IMR-90 (cell line): ENCODE data around the gene METTL22. TPM values are rescaled to one million over a fixed set of nuclear protein-coding genes. Genes with fewer than 3 reads are reported as not detected.

ENCODE experiments used
- ATAC-seq: fragments of 200-7000 bp; cut with Tn5 transposase; 2 replicates; pipeline ENCODE4 v1.9.1; 2020; ENCODE audit warnings: low read depth, mild to moderate bottlenecking, moderate library complexity
- BruUV-seq: library from RNA; stranded (reverse); fragments of 400-500 nt; replicated peaks from 2 replicates; lab custom pipeline; 2021; lab: Mats Ljungman, UMichigan
- CTCF ChIA-PET: fragments of 300-600 bp; formaldehyde crosslinking; extraction: SDS; loops from one replicate; lab custom pipeline; 2021; ENCODE audit warnings: antibody characterized with exemption; lab: Yijun Ruan, JAX
- POLR2A ChIA-PET: fragments of 300-600 bp; sonication (Branson Sonifier 250); formaldehyde crosslinking; loops from one replicate; lab custom pipeline; 2022; ENCODE audit warnings: antibody characterized with exemption; ENCODE audit not compliant: unreplicated experiment; lab: Charles Lee
- DNase-seq: peaks from one replicate; pipeline ENCODE4 v3.0.0; 2013
- H2AFZ ChIP-seq: replicated peaks from 2 replicates; pipeline ENCODE3; 2013; ENCODE audit warnings: low read length, mild to moderate bottlenecking; ENCODE audit not compliant: poor library complexity
- H2AK5ac ChIP-seq: 2 replicates; pipeline ENCODE4 v1.6.1; 2013; ENCODE audit warnings: low read depth, low read length, inconsistent platforms
- H2AK9ac ChIP-seq: replicated peaks from 2 replicates; pipeline ENCODE3; 2013; ENCODE audit warnings: mild to moderate bottlenecking, low read depth, low read length, moderate library complexity; ENCODE audit not compliant: poor library complexity
- H2BK120ac ChIP-seq: 2 replicates; pipeline ENCODE4 v1.6.1; 2013; ENCODE audit warnings: low read depth, low read length, inconsistent platforms
- H2BK15ac ChIP-seq: 3 replicates; pipeline ENCODE4 v1.6.1; 2013; ENCODE audit warnings: low read depth, low read length, inconsistent platforms
- H2BK20ac ChIP-seq: 2 replicates; pipeline ENCODE4 v1.6.1; 2013; ENCODE audit warnings: low read depth, mild to moderate bottlenecking, inconsistent platforms, low read length, moderate library complexity
- H2BK5ac ChIP-seq: 2 replicates; pipeline ENCODE4 v1.6.1; 2013; ENCODE audit warnings: mild to moderate bottlenecking, low read depth, low read length, inconsistent platforms; ENCODE audit not compliant: poor library complexity, severe bottlenecking
- H3K14ac ChIP-seq: replicated peaks from 2 replicates; pipeline ENCODE4 v1.6.1; 2013; ENCODE audit warnings: low read depth, low read length, inconsistent platforms
- H3K18ac ChIP-seq: 2 replicates; pipeline ENCODE4 v1.6.1; 2013; ENCODE audit warnings: low read depth, low read length, control low read depth
- H3K23ac ChIP-seq: 2 replicates; pipeline ENCODE4 v1.6.1; 2013; ENCODE audit warnings: low read depth, low read length, inconsistent platforms
- H3K27ac ChIP-seq: 2 replicates; pipeline ENCODE4 v1.5.1; 2013; ENCODE audit warnings: mild to moderate bottlenecking, control low read depth, low read length; ENCODE audit not compliant: insufficient read depth
- H3K27me3 ChIP-seq: 2 replicates; pipeline ENCODE4 v1.6.1; 2013; ENCODE audit warnings: low read length; ENCODE audit not compliant: control insufficient read depth, insufficient read depth
- H3K36me3 ChIP-seq: 2 replicates; pipeline ENCODE4 v1.6.1; 2013; ENCODE audit warnings: low read length, mixed read lengths; ENCODE audit not compliant: control insufficient read depth, insufficient read depth
- H3K4ac ChIP-seq: 2 replicates; pipeline ENCODE4 v1.6.1; 2013; ENCODE audit warnings: low read depth, low read length, inconsistent platforms
- H3K4me1 ChIP-seq: 2 replicates; pipeline ENCODE4 v1.6.1; 2013; ENCODE audit warnings: low read length, mixed read lengths; ENCODE audit not compliant: control insufficient read depth, insufficient read depth
- H3K4me2 ChIP-seq: 2 replicates; pipeline ENCODE4 v1.6.1; 2013; ENCODE audit warnings: low read depth, mild to moderate bottlenecking, control low read depth, low read length, moderate library complexity
- H3K4me3 ChIP-seq: 2 replicates; pipeline ENCODE4 v1.5.1; 2013; ENCODE audit warnings: low read depth, mild to moderate bottlenecking, control low read depth, low read length, moderate library complexity; ENCODE audit not compliant: insufficient read depth
- H3K56ac ChIP-seq: 2 replicates; pipeline ENCODE4 v1.6.1; 2013; ENCODE audit warnings: low read length, inconsistent platforms; ENCODE audit not compliant: insufficient read depth; ENCODE audit errors: extremely low read depth
- H3K79me1 ChIP-seq, 2 experiments: 2 replicates each; pipeline ENCODE4 v1.6.1; 2013; ENCODE audit warnings: low read length in 2 of 2, inconsistent platforms in 1 of 2, low read depth in 1 of 2
- H3K9ac ChIP-seq: 2 replicates; pipeline ENCODE4 v1.6.1; 2013; ENCODE audit warnings: low read depth, low read length, control low read depth
- H3K9me1 ChIP-seq: 2 replicates; pipeline ENCODE4 v1.6.1; 2013; ENCODE audit warnings: low read length, inconsistent platforms; ENCODE audit not compliant: insufficient read depth
- H3K9me3 ChIP-seq: 2 replicates; pipeline ENCODE4 v1.6.1; 2013; ENCODE audit warnings: low read length; ENCODE audit not compliant: control insufficient read depth, insufficient read depth
- H4K20me1 ChIP-seq: 2 replicates; pipeline ENCODE4 v1.6.1; 2013; ENCODE audit warnings: low read length, inconsistent platforms; ENCODE audit not compliant: insufficient read depth
- H4K5ac ChIP-seq: 2 replicates; pipeline ENCODE4 v1.6.1; 2013; ENCODE audit warnings: mild to moderate bottlenecking, low read depth, low read length, control low read depth
- H4K8ac ChIP-seq, 2 experiments: 2 replicates each; pipeline ENCODE4 v1.6.1; 2013; ENCODE audit warnings: low read depth in 2 of 2, low read length in 2 of 2, control low read depth in 1 of 2, inconsistent platforms in 1 of 2
- H4K91ac ChIP-seq: 2 replicates; pipeline ENCODE4 v1.6.1; 2013; ENCODE audit warnings: low read depth, low read length, inconsistent platforms; ENCODE audit not compliant: insufficient read depth
- MAZ ChIP-seq: IDR thresholded peaks from 2 replicates; pipeline ENCODE4 v1.6.1; 2012; ENCODE audit warnings: low read depth, mild to moderate bottlenecking, low read length, improper control_type of control experiment, moderate library complexity, borderline replicate concordance
- NFE2L2 ChIP-seq: fragments of 150-350 bp; IDR thresholded peaks from 2 replicates; pipeline ENCODE4 v1.6.1; 2016; ENCODE audit warnings: low read depth, mild to moderate bottlenecking, low read length
- RAD21 ChIP-seq: IDR thresholded peaks from 2 replicates; pipeline ENCODE4 v1.6.1; 2012; ENCODE audit warnings: low read length, improper control_type of control experiment
- SMC3 ChIP-seq: fragments of 150-350 bp; IDR thresholded peaks from 2 replicates; pipeline ENCODE4 v1.6.1; 2016; ENCODE audit warnings: low read depth, mild to moderate bottlenecking, antibody characterized with exemption, low read length, moderate library complexity
- WGBS, 2 experiments: methylation state at CpG; one replicate each; pipeline versions ENCODE4 v1.1.5 to v1.1.7; 2013; ENCODE audit warnings: missing lambda C conversion rate in 2 of 2; ENCODE audit not compliant: insufficient read length in 1 of 2; ENCODE audit errors: extremely low coverage in 2 of 2; 5-methylcytosine and 5-hydroxymethylcytosine counted together
- dilution Hi-C: fragments of 300-500 bp; cut with HindIII; formaldehyde crosslinking; loops from one replicate; pipeline ENCODE4 v1.14.3; 2018; ENCODE audit warnings: low sequenced_read_pairs; ENCODE audit not compliant: unreplicated experiment
- in situ Hi-C: fragments of 300-500 bp; cut with MboI; formaldehyde crosslinking; loops from 3 replicates; pipeline ENCODE4 v1.14.3; 2019; ENCODE audit warnings: low sequenced_read_pairs, inconsistent platforms, mixed read lengths
- intact Hi-C: fragments of 100-400 bp; cut with micrococcal nuclease; formaldehyde crosslinking; loops from 2 replicates; pipeline ENCODE4 v1.10.0; 2022
- polyA plus RNA-seq, 3 experiments: library from polyadenylated mRNA; depleted of rRNA; stranded (reverse); fragments of >200 nt; gene quantifications; 2 replicates each; pipeline ENCODE4 v1.2.3, GENCODE V29; 2012; ENCODE audit warnings: low replicate concordance in 1 of 3
- total RNA-seq: library from RNA; depleted of rRNA; stranded (reverse); fragments of >200 nt; gene quantifications from 2 replicates; pipeline ENCODE4 v1.2.3, GENCODE V29; 2012
- TF ChIP-seq, protein P1 (sequence below): conservative IDR thresholded peaks from 2 replicates; pipeline ENCODE4 v1.5.1; 2012; ENCODE audit warnings: mild to moderate bottlenecking, low read depth, low read length, improper control_type of control experiment
- TF ChIP-seq, protein P2 (sequence below): fragments of 150-350 bp; IDR thresholded peaks from 2 replicates; pipeline ENCODE4 v1.6.1; 2016; ENCODE audit warnings: low read depth, mild to moderate bottlenecking, low read length, moderate library complexity, borderline replicate concordance
- TF ChIP-seq, protein P3 (sequence below): fragments of 150-350 bp; IDR thresholded peaks from 2 replicates; pipeline ENCODE4 v1.6.1; 2017; ENCODE audit warnings: mild to moderate bottlenecking, antibody characterized with exemption, low read length, low read depth

METTL22 gene
- total and polyA plus RNA-seq, 2 of the 4 experiments (the other 2 are of a cell fraction), result 27.2 to 51.2 TPM

DNA sequence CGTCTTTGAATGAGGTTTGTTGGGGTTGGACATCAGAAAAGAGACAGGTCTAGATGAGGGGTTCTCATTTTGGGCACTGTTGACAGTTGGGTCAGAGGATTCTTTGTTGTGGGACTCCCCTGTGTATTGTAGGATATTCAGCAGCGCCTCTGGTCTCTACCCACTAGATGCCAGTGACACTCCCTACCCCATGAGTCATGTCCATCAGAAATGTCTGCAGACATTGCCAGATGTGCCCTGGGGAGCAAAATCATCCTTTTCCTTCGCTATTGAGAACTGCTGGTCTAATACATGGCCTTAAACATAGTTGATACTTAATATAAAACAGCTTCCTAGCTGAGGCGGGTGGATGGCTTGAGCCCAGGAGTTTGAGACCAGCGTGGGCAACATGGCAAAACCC lies 56.0 kb downstream of the METTL22 start:
- DNase-seq (no peak), ATAC-seq (no peak)
- H2AK5ac ChIP-seq, result no peak overlapping the region
- no peak overlapping the region for H2BK5ac ChIP-seq
- no peak overlapping the region for H2BK15ac ChIP-seq
- no peaks in the 10 kb centered on the region for H3K27me3 ChIP-seq
- no peak overlapping the region for H3K18ac ChIP-seq
- H3K27ac ChIP-seq, result no peak overlapping the region
- H3K9me1 ChIP-seq, result no peaks in the 10 kb centered on the region; the same call in 1 of the 2 replicates
- H2AFZ ChIP-seq, result no peak overlapping the region
- no peaks in the 10 kb centered on the region for H3K79me1 ChIP-seq
- TF ChIP-seq, protein P1, sequence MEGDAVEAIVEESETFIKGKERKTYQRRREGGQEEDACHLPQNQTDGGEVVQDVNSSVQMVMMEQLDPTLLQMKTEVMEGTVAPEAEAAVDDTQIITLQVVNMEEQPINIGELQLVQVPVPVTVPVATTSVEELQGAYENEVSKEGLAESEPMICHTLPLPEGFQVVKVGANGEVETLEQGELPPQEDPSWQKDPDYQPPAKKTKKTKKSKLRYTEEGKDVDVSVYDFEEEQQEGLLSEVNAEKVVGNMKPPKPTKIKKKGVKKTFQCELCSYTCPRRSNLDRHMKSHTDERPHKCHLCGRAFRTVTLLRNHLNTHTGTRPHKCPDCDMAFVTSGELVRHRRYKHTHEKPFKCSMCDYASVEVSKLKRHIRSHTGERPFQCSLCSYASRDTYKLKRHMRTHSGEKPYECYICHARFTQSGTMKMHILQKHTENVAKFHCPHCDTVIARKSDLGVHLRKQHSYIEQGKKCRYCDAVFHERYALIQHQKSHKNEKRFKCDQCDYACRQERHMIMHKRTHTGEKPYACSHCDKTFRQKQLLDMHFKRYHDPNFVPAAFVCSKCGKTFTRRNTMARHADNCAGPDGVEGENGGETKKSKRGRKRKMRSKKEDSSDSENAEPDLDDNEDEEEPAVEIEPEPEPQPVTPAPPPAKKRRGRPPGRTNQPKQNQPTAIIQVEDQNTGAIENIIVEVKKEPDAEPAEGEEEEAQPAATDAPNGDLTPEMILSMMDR, result no peak
- TF ChIP-seq SMC3 (no peak), MAZ (no peak), RAD21 (no peak), NFE2L2 (no peak)
- TF ChIP-seq, protein P2, sequence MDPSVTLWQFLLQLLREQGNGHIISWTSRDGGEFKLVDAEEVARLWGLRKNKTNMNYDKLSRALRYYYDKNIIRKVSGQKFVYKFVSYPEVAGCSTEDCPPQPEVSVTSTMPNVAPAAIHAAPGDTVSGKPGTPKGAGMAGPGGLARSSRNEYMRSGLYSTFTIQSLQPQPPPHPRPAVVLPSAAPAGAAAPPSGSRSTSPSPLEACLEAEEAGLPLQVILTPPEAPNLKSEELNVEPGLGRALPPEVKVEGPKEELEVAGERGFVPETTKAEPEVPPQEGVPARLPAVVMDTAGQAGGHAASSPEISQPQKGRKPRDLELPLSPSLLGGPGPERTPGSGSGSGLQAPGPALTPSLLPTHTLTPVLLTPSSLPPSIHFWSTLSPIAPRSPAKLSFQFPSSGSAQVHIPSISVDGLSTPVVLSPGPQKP, result no peak
- TF ChIP-seq, protein P3, sequence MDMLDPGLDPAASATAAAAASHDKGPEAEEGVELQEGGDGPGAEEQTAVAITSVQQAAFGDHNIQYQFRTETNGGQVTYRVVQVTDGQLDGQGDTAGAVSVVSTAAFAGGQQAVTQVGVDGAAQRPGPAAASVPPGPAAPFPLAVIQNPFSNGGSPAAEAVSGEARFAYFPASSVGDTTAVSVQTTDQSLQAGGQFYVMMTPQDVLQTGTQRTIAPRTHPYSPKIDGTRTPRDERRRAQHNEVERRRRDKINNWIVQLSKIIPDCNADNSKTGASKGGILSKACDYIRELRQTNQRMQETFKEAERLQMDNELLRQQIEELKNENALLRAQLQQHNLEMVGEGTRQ, result no peak
- no peak overlapping the region for H3K4me3 ChIP-seq
- H3K23ac ChIP-seq, result no peak overlapping the region
- intact Hi-C loops, result no loop called here
- WGBS, 2 experiments, result no CpG with 5 or more reads among the region's 5 CpGs
- POLR2A ChIA-PET, result no interaction called here
- peaks cover 5% of the 10 kb centered on the region for H3K4me1 ChIP-seq
- peaks cover 2% of the 10 kb centered on the region; the same call in 1 of the 2 replicates for H3K9me3 ChIP-seq
- no peak overlapping the region for H3K56ac ChIP-seq
- no peak overlapping the region for H4K91ac ChIP-seq
- no TSS peak for BruUV-seq
- H2AK9ac ChIP-seq, result no peak overlapping the region
- H4K5ac ChIP-seq, result no peak overlapping the region
- H3K9ac ChIP-seq, result no peak overlapping the region
- no peaks in the 10 kb centered on the region for H3K36me3 ChIP-seq
- CTCF ChIA-PET, result no interaction called here
- in situ Hi-C loops, result no loop called here
- H3K4ac ChIP-seq, result no peak overlapping the region
- H3K4me2 ChIP-seq, result no peak overlapping the region
- H3K14ac ChIP-seq, result no peak overlapping the region
- no peak overlapping the region for H4K8ac ChIP-seq
- no peaks in the 10 kb centered on the region for H4K20me1 ChIP-seq
- H2BK120ac ChIP-seq, result no peak overlapping the region
- H2BK20ac ChIP-seq, result no peak overlapping the region
- dilution Hi-C loops, result no loop called here
